Measurements from ENCODE around the gene RBM15.

RBM15 gene, protein sequence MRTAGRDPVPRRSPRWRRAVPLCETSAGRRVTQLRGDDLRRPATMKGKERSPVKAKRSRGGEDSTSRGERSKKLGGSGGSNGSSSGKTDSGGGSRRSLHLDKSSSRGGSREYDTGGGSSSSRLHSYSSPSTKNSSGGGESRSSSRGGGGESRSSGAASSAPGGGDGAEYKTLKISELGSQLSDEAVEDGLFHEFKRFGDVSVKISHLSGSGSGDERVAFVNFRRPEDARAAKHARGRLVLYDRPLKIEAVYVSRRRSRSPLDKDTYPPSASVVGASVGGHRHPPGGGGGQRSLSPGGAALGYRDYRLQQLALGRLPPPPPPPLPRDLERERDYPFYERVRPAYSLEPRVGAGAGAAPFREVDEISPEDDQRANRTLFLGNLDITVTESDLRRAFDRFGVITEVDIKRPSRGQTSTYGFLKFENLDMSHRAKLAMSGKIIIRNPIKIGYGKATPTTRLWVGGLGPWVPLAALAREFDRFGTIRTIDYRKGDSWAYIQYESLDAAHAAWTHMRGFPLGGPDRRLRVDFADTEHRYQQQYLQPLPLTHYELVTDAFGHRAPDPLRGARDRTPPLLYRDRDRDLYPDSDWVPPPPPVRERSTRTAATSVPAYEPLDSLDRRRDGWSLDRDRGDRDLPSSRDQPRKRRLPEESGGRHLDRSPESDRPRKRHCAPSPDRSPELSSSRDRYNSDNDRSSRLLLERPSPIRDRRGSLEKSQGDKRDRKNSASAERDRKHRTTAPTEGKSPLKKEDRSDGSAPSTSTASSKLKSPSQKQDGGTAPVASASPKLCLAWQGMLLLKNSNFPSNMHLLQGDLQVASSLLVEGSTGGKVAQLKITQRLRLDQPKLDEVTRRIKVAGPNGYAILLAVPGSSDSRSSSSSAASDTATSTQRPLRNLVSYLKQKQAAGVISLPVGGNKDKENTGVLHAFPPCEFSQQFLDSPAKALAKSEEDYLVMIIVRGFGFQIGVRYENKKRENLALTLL

DNA sequence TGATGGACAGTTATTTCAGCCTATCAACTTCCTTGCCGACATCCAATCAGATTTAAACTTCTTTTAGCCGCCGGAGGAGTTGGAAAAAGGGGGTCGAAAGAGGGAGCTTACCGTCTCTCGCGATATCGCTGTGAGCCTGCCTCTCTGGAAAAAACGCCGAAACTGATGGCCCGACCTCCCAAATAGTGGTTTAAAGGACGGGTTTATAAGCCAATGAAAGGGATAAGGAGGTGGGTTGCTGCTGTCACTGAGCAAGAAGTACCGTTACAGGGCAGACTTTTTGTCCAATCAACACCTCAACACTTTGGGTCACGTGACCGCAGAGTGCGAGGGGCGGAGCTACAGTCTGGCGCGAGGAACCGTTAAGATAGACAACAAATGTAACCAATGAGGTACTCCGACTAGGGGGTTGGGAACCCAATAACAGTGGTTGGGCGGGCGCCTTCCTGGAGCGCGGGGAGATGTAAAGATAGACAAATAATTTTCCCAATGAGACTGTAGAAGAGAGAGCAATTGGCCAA, at the start of gene RBM15:
TSS of gene RBM15 (plus strand) at position 492 of the 521 bp plus-strand sequence. CDS start at position 521, 29 bp downstream.
- DNase-seq = peak; percentile 100

DNA sequence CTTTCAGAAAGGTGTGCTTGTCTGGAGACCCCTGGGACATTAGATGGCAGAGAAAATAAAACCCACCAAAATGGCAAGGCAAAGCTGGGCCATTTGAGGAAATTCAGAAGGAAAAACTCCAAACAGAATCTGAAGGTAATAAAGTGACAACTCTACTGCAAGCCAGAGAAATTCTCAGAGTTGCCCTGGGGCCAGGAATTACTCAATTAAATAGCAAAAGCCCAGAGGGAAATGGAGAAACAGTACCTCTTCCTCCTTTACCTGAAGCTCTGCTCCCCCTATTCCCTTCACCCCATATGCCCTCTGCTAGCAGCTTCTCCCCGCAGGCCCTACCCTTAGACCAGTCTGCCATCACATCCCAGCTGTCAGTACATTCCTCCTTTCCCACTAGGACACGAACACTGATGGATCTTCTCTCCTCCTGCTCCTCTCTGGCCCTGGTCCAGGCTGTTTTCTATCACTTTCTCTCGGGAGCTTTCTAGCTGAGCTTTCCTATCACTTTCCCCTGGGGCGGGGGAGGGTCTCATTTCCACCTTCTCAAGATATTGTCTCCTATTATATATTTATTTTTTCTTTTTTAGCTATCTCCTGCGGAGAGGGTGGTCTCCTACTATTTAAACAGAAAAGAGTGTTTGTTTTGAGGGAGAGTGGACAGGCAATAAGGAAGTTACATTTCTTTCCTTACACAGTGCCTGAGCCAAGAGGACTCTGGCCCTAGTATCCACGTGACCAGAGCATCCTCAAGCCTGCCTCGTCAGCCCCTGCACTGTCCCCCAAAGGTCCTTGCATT, 47.7 kb upstream of the RBM15 start:
- DNase-seq = no peak

DNA sequence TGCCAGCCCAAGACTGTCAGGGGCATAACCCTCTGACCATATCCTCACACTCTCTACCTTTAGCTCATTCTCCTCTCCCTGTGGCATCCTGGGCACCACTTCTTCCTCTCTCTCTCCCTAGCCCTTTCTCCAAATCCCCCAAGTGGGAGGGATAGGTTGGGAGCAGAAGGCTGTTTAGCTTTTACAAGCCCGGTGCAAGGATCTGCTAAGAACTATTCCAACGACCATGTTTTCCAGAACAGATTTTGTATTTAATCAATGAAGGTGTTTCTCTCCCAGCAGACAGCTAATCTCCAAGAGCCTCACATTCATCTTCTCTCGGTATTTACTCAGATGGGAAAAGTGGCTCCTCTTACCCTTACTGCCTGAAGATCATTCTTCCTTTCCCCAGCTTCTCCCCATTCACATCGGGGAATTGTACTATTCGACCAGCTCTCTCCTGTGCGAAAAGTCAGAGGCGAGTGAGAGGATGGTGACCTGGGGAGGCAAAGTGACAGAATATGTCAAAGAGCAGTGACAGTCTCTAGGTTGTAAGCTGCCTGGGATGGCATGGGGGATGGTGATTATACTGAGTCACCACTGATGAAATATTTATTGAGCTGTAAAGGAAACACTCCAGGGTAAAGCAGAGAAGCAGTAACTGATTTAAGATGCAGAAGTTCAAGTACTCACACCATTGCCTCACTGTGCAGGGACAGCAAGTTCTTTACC, 47.0 kb upstream of the RBM15 start:
- DNase-seq = no peak

DNA sequence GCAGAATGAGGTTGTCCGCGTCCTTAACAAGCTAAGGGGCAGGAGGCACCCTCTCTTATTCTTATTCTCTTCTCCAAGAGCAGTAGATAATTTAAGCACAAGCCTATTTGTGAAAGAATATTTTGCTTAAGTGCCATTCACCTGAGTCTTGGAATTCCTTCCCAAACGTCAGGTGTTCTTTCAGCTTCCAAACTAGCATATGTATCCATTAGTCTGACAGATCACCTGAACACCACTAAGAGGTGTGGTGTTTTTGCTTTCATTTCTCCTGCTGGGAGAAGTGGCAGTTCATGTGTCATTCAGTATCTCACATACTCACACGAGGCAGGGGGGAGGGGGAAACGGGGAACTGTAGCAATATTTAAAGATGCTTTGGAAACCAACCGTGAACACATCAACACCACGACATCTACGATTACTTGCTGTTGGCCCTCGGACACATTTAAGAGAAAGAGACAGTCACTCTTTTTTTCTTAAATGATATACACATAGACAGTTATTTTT, 45.5 kb upstream of the RBM15 start:
- DNase-seq = no peak

DNA sequence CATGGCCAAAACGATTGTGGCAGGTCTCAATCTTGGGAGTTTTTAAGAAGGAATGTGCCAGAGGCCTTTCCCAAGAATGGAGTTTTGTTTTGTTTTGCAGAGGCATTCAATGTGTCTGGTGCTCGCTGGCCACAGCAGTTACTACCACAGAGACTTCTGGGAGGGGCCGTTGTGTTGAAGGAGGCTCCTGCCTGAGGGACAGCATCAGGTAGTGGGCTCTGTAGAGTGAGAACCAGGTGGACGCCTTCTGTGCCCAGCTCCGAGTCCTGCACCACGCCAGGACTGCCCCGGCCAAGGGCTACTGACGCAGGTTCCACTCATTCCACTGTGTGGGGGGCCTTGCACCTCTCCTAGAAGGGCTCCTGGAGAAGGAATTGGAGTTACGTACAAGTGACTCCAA, 44.9 kb upstream of the RBM15 start:
- peak; percentile 76 for DNase-seq

DNA sequence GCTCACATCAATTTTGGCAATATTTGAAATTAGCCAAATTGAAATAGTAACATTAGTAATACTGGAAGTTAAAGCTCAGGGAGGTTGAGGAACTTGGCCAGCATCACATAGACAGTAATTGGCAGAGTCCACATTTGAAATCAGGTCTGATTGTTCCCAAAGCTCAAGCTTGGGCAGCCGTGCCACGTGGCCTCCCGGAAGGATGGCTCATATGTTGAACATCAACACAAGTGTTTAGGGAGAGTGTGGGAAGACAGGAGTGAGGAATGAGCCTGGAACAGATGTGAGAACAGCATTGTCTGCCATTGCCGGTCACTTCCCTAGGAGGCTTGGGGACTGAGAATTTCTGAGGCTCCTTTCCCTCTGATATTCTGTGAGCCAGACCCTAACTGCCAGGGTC, 40.2 kb upstream of the RBM15 start:
- no peak for DNase-seq

DNA sequence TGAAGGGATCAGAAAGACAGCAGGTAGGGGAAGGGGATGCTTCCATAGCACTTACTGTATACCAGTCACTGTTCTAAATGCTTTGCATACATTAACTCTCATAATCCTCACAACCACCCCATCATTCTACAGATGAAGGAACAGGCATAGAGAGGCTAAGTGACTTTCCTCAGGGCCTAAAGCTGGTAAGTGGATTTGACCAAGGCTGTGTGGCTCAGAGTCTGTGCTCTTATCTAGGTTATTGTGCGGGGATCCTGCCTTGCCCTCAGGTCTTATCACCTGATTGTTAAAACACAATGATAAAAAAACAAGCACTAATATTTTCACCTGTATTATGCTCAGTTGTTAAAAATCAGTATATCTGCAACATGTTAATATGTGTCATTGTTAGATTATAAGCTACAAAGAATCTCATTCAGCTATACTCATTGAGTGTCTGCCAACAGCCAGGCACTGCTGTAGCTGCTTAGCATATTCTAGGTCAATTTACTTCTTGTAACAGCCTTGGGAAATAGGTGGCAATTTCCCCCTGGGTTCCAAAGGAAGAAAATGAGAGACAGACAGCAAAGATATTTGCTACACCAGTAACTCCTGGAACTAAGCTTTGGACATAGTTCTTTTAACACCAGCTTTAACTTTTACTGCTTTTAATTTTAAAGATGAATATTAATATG, 38.6 kb upstream of the RBM15 start:
- DNase-seq = no peak

DNA sequence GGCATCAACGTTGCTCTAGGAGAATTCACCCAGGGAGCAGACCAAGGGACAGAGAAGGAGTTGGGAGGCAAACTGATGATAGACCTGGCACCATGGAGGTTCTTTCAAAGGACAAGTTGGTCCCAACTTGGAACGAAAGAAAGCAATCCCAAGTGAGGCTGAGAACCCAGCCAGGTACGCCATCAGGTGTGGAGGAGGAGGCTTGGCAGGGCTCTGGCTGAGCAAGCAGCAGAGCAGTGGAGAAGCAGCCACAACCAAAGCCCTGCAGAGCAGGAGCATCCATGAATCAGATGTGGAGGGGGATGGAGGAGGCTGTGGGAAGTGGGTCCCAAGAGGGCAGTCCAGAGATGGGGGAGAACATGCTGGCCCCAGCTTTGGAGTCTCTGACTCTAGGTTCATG, 36.3 kb upstream of the RBM15 start:
- no peak for DNase-seq

DNA sequence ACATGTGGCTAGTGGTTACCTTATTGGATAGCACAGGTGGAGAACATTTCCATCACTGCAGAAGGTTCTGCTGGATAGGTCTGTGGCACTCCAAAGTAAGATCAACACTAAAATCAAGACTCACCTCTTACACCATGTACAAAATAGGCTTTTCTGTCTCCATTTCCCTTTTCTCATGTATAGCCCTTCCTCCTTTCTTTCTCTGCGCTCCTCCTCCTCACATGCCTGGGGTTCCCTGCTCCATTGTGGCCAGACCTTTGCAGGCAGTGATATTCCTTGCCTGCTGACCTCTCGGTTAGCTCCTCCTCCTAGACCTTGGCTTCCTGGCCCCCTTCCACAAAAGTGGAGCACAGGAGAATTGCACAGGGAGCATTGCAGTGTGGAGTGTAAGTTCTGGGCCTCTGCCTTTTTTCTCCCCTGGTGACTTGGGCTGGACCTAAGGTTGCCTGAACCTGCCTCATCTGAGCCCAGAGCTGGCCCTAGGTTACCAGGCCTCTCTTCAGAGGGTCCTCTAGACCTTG, 33.2 kb upstream of the RBM15 start:
- DNase-seq = no peak

DNA sequence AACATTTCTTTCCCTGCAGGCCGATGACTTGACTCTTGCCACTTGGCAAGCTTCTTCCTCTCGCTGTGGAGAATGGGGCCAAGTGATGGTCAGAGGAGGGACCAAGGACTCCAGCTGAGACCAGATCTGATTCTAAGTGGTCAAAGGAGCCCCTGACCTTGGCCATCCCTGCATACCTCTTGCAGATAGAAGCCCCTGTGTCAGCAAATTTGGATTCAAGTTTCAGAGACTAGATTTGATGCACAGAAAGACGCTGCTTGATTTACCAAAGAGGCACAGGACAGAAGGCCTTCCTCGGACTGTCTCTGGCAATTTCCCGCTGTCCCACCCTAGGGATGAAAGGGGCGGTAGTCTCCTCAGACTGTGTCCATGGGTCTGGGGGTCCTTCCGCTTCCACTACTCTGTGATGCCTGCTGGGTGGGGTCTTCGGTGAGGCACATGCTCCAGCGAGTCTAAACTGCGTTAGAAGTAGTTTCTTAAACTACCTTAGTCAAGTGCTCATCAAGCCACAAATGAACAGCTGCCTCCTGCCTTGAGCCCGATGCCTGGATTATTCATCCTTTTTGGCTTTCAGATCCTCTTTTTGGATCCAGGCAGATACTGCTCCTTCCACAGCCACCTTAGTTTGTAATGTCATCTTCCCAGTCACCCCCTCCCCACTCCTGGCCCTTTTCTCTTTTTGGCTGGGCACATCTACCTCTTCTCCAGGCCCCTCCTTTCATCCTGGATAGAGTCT, 31.8 kb upstream of the RBM15 start:
- no peak for DNase-seq

DNA sequence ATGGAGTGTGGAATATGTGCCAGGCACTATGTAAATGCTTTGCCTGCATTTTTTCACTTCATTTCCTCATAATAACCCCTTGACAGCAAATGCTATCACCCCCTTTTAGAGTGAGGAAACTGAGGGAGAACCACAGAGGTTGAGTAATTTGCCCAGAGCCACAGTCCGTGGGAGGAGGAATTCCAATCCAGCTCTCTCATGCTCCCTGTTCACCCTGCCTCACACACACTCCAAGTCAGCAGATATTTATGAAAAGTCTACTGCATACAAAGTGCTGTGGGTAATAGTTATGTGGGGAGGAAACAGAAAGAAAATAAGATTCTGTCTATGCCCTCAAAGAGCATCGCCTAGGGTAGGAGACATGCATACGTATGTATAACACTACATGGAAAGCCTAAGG, 30.9 kb upstream of the RBM15 start:
- DNase-seq = no peak

DNA sequence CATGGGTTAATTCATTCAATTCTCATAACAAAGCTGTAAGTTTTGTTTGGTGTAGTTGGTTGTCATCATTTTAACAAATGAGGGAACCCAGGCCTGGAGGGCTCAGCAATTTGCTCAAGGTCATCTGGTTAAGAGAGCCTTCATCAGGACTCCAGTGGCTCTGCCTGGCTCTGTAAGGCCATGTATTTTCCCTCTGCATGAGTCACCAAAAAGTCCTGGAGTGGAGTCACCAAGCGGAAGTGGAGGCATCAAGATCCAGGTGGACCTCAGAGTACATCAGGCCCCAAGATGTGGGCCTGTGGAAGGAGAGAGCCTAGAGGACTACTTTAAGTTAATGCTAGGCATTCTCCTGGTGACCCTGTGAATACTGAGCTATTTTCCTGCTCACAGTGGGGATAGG, 30.0 kb upstream of the RBM15 start:
- DNase-seq = no peak

DNA sequence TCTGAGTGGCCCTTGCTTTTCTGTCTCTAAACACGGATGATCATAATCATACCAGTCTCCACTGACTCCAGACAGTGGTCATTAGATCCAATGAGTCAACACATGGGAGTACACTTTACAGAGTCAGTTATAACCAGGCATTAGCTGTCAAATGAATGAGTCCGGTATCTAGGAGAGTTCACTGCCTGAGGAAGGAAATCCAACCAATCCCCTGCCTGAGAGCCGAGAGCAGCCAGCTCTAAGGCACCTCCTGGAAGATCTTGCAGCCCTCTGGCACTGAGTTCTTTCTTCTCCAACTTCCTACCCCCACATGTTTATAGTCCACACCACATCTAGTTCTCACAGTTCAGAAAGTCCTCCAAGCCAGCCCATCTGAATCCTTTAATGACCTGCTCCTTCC, 29.4 kb upstream of the RBM15 start:
- DNase-seq = no peak

DNA sequence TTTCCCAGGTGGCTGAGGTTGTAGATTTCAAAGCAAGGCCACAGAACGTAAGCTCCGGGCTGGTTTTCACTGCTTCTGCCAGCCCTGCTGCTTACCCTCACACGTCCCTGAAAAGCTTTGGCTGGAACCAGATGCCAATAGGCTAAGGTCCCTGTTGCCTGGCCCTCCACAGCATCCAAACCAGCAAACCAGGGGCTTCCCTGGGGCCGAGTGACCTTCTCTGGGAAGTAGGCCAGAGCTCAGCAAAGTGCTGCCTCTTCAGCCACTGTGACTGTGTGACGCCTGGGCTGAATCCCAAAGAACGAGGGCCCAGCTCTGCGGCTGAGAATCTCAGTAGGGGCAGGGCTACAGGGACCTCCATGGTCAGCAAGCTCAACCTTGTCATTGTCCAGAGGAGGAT, 28.9 kb upstream of the RBM15 start:
- DNase-seq = no peak

DNA sequence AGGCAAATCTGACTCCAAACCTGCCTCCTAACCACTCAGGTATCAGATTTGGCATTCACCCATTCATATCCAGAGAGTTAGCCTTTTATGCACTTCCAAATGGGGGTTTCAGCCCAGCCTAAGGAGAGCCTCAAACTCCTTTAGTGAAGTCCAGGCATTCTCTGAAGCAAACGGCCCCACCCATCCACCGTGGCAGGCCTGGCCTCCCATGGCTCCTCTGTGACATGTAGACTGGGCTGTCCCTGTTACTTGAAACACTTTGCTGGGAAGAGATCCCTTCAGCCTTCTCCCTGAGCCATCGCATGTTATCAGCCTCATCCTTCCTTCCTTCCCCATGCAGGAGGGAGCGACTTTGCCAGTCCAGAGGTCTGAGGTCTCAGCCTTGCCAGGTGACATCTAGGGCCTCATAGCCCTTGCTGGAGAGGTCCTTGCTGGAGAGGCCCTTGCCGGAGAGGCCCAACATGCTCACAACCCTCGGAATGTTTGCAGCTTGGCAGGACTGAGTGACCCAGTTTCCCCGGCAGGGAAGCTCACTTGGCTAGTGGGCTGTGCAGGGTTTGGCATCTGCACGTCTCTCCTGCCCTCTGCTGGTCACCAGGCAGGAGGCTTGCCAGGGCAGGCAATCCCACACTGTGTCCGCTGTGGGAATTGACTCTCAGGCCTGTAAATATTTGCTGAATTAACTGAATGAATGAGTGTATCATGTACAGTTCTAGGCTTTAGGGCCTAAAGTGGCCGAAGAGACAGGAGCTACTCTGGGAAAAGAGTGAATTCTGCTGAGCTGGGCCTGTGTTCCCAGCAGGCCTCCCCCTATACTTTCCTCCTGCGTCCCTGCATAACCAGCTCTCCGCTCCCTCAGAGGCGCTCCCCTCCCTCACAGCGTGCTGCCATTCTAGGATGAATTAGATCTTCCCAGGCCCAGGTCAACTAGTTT, 26.7 kb upstream of the RBM15 start:
- DNase-seq = peak; percentile 89

DNA sequence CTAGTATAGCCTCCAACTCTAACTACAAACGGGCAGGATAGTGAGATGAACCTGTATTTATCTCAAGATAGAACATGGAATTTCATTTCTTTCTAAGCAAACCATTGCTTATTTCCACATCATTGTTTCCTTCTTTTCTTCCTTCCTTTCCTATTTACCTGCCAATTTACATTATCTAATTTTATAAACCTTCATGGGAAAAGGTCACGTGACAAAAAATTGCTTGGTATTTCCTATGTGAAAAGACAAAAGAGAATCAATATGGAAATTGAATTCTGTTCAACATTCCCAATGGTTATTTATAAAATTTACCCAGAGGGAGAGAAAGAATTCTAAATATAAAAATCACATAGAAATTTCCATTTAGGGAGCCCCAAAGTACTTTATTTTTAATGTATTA, 22.4 kb upstream of the RBM15 start:
- DNase-seq = no peak

DNA sequence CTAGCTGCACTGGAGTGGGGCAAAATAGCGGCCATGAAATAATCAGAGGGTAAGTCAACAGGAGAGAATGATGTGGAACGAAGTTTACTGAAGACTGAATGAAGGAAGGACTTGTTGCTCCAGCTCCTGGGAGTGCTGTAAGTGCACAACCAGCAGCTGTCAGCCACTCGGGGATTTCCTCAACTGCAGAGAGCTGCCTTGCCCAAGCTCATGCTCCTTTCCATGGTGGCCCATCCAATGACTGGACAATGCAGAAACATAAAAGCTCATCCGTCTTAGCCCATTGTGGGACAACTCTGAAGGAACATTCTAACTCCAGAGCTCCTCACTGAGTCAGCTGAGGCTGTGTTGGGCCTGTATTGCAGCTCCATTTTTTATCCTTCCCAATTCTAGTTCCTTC, 21.1 kb upstream of the RBM15 start:
- no peak for DNase-seq

DNA sequence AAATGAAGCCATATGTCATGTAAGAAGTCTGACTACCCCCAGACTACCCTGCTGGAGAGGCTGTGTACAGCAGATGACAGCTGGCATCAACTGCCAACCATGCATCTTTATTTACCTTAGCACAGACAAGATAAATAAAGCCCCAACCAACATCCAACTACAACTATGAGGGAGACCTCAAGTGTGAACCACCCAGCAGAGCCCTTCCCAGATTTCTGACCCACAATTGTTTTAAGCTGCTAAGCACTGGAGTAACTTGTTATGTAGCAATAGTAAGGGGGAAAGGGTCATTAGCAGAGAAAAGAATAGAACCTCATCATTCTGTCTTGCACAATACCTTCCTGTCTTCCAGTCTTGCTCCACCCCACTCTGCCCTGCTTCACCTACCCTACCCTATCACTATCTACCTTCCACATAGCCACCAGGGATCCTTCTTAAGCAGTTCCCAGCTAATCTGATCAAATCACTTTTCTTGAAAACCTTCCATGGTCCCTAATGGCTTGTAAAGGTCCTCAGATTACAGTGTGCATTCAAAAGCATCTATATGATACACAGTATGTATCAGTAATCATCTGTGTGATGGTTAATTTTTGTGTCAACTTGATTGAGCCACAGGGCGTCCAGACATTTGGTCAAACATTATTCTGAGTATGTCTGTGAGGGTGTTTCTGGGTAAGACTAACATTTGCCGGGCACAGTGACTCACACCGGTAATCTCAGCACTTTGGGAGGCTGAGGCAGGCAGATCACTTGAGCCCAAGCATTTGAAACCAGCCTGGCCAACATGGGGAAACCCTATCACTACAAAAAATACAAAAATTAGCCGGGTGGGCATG, 19.6 kb upstream of the RBM15 start:
- DNase-seq = no peak
